DOHH2 (cell line): Measurements from ENCODE around the gene HSD17B11.

Source experiments
- EZH2phosphoT487 ChIP-seq: fragments of 200-600 bp; sonication (generic); IDR thresholded peaks from 2 replicates; pipeline ENCODE4 v1.6.1; 2017; ENCODE audit warnings: borderline replicate concordance, mild to moderate bottlenecking, antibody characterized with exemption, low read length, moderate library complexity, mixed read lengths
- TF ChIP-seq, protein P1 (sequence below): fragments of 200-600 bp; sonication (generic); IDR thresholded peaks from one replicate; pipeline ENCODE4 v1.5.1; 2014; ENCODE audit warnings: antibody characterized with exemption, mild to moderate bottlenecking, low read depth, low read length; ENCODE audit not compliant: poor library complexity, severe bottlenecking

DNA sequence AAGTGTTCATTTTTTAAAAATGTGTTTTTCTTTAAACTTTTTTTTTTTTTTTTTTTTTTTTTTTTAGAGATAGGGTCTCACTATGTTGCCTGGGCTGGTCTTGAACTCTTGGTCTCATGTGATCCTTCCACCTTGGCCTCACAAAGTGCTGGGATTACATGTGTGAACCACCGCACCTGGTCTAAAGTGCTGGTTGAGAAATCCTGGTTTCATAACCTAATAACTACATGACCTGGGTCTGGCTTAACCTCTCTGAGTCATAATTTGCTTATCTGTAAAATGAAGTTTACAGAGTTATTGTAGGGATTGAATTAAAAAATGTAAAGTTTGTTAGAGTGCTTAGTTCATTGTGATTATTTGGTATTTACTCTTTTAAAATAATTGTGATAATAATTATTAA, 73.5 kb downstream of the HSD17B11 start:
- TF ChIP-seq, protein P1, sequence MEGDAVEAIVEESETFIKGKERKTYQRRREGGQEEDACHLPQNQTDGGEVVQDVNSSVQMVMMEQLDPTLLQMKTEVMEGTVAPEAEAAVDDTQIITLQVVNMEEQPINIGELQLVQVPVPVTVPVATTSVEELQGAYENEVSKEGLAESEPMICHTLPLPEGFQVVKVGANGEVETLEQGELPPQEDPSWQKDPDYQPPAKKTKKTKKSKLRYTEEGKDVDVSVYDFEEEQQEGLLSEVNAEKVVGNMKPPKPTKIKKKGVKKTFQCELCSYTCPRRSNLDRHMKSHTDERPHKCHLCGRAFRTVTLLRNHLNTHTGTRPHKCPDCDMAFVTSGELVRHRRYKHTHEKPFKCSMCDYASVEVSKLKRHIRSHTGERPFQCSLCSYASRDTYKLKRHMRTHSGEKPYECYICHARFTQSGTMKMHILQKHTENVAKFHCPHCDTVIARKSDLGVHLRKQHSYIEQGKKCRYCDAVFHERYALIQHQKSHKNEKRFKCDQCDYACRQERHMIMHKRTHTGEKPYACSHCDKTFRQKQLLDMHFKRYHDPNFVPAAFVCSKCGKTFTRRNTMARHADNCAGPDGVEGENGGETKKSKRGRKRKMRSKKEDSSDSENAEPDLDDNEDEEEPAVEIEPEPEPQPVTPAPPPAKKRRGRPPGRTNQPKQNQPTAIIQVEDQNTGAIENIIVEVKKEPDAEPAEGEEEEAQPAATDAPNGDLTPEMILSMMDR, result no peak
- TF ChIP-seq EZH2phosphoT487, result no peak
